ENCODE measurements around the gene ZBTB7B. TPM values are rescaled to one million over a fixed set of nuclear protein-coding genes. Genes with fewer than 3 reads are reported as not detected.

ZBTB7B gene
- total RNA-seq, 4 donors from 2014 or later: 3.8 to 53.4 (median 11.9) TPM

GRCh38 chr1:154998201-154998780, 4.3 kb upstream of the ZBTB7B start:
- no peak for DNase-seq
- TF ChIP-seq CTCF (IDR thresholded peaks at IDR 0.05) (no peak), POLR2A (IDR thresholded peaks at IDR 0.05) (no peak)
- peak overlapping the region in 1 of 2 donors; percentile 95 for H3K27ac ChIP-seq
- no peaks in the 10 kb centered on the region for H3K27me3 ChIP-seq
- no peak overlapping the region for H3K4me3 ChIP-seq
- no peaks in the 10 kb centered on the region for H3K36me3 ChIP-seq
- peaks cover 0 to 11% of the 10 kb centered on the region in 2 donors for H3K4me1 ChIP-seq
- intact Hi-C loops (cut with DNase I; ENCODE audit: low total_unique reads): no loop called here
- H3K9me3 ChIP-seq: no peaks in the 10 kb centered on the region

- no peak for TF ChIP-seq POLR2A (IDR thresholded peaks at IDR 0.05)
- peak; percentile 65 to 79 (median 74) for TF ChIP-seq CTCF (IDR thresholded peaks at IDR 0.05)
- intact Hi-C loops (cut with DNase I; ENCODE audit: low total_unique reads): no loop called here
- DNase-seq: peak; percentile 70 to 78
- H3K4me3 ChIP-seq: peak overlapping the region; percentile 56 to 97
- H3K36me3 ChIP-seq: no peaks in the 10 kb centered on the region
- no peaks in the 10 kb centered on the region for H3K27me3 ChIP-seq
- H3K9me3 ChIP-seq: no peaks in the 10 kb centered on the region
- peak overlapping the region; percentile 95 to 99 for H3K27ac ChIP-seq
- peaks cover 0 to 11% of the 10 kb centered on the region in 2 donors for H3K4me1 ChIP-seq
Measured at GRCh38 chr1:154998818-154999570, 3.6 kb upstream of the ZBTB7B start.

- peak in 1 of 2 donors; percentile 49 for DNase-seq
- Histone ChIP-seq H3K4me1 (peaks cover 0 to 18% of the 10 kb centered on the region in 2 donors), H3K4me3 (peak overlapping the region; percentile 56 to 97), H3K9me3 (no peaks in the 10 kb centered on the region), H3K36me3 (no peaks in the 10 kb centered on the region), H3K27ac (peak overlapping the region; percentile 95 to 99), H3K27me3 (no peaks in the 10 kb centered on the region)
- intact Hi-C loops (cut with DNase I; ENCODE audit: low total_unique reads): no loop called here
- TF ChIP-seq POLR2A (IDR thresholded peaks at IDR 0.05): no peak
- TF ChIP-seq CTCF (IDR thresholded peaks at IDR 0.05): no peak
Measured at GRCh38 chr1:154999571-155000410, 2.8 kb upstream of the ZBTB7B start.

GRCh38 chr1:155000411-155000725, 2.2 kb upstream of the ZBTB7B start:
- TF ChIP-seq POLR2A (IDR thresholded peaks at IDR 0.05) (no peak), CTCF (IDR thresholded peaks at IDR 0.05) (no peak)
- Histone ChIP-seq H3K27me3 (no peaks in the 10 kb centered on the region), H3K36me3 (no peaks in the 10 kb centered on the region), H3K4me3 (peak overlapping the region; percentile 56 to 97), H3K27ac (peak overlapping the region; percentile 95 to 99), H3K9me3 (no peaks in the 10 kb centered on the region), H3K4me1 (peaks cover 0 to 22% of the 10 kb centered on the region in 2 donors)
- intact Hi-C loops (cut with DNase I; ENCODE audit: low total_unique reads): no loop called here
- peak in 1 of 2 donors; percentile 46 for DNase-seq
